ENCODE results near the gene TMC2. TPM values are rescaled to one million over a fixed set of nuclear protein-coding genes. Genes with fewer than 3 reads are reported as not detected.
A peak's percentile ranks its signal among the peaks of the same experiment; 100 is the strongest.

Gene TMC2
- total and polyA plus RNA-seq, 2 of the 8 experiments (the other 6 are each of a cell fraction or from before 2014, with no cell fraction given), result not detected

- 35% methylated on average over 20 of the region's 22 CpGs; no CpG with 5 or more reads in 1 of the 2 experiments for WGBS, 2 experiments (ENCODE audit: extremely low coverage in 1 of 2, insufficient coverage in 1 of 2, insufficient read length in 1 of 2, insufficient replicate concordance in 2 of 2, low coverage in 1 of 2, low lambda C conversion rate in 2 of 2, missing lambda C conversion rate in 1 of 2)
- DNase-seq (ENCODE audit: low read depth in 1 of 2, low spot score in 2 of 2) (no peak), FAIRE-seq (no peak)
- H3K9ac ChIP-seq (replicated peaks in 1 of 4; ENCODE audit: extremely low read depth in 1 of 4, low read depth in 3 of 4, low read length in 3 of 4), result peak overlapping the region in 1 of 4 experiments; percentile 24; a peak in 2 of 7 replicates
- H2BK12ac ChIP-seq (ENCODE audit: low read depth, low read length), result no peak overlapping the region
- no peak overlapping the region for H2BK20ac ChIP-seq (ENCODE audit: low read length)
- H2BK5ac ChIP-seq (ENCODE audit: low read depth, low read length), result no peak overlapping the region
- peaks cover 27 to 50% (median 46%) of the 10 kb centered on the region in 4 experiments for H3K27me3 ChIP-seq (replicated peaks in 1 of 4; ENCODE audit: control insufficient read depth in 3 of 4, extremely low read depth in 1 of 4, insufficient read depth in 3 of 4, low read length in 3 of 4)
- CTCF ChIA-PET (ENCODE audit: partially characterized antibody), result interaction anchor here (0.6 to 3.9 kb wide), 6 partner anchors 8 to 165 kb away, joined by 3 to 22 read pairs (median 3); no protein-coding TSS in a partner anchor
- H3K18ac ChIP-seq (ENCODE audit: extremely low read depth, low read length), result no peak overlapping the region
- no peak overlapping the region for H3K4ac ChIP-seq (replicated peaks; ENCODE audit: insufficient read length, low read depth, low read length)
- no peak overlapping the region for H2BK120ac ChIP-seq (replicated peaks; ENCODE audit: low read depth, low read length)
- H2AFZ ChIP-seq (ENCODE audit: low read length), result peak overlapping the region; percentile 100; the same call in 1 of the 2 replicates
- no peaks in the 10 kb centered on the region for H3K79me2 ChIP-seq (ENCODE audit: control insufficient read depth in 1 of 2, insufficient read depth in 2 of 2, low read length in 2 of 2)
- H4K8ac ChIP-seq (ENCODE audit: extremely low read depth, insufficient read depth, low read length), result no peak overlapping the region
- peaks cover 0 to 5% (median 2%) of the 10 kb centered on the region in 4 experiments; a peak in 3 of 7 replicates for H3K4me1 ChIP-seq (replicated peaks in 1 of 4; ENCODE audit: control insufficient read depth in 3 of 4, insufficient read depth in 4 of 4, low read length in 3 of 4)
- H3K36me3 ChIP-seq (ENCODE audit: control insufficient read depth in 2 of 4, insufficient read depth in 4 of 4, low read length in 3 of 4), result 0 out of 8 replicates have a peak, but pooled peaks cover 0 to 2% (median 0%) of the 10 kb centered on the region in 4 experiments
- POLR2A ChIA-PET (ENCODE audit: partially characterized antibody), result interaction anchor here (1.8 to 2.9 kb wide), 3 partner anchors 12 to 144 kb away, joined by 3 to 19 read pairs (median 10); partner anchors contain the start of genes NOP56 and SNRPB
- H3K9me3 ChIP-seq (ENCODE audit: insufficient read depth in 2 of 2, low read depth in 1 of 2, low read length in 1 of 2), result no peaks in the 10 kb centered on the region
- no peak overlapping the region for H3K14ac ChIP-seq (ENCODE audit: insufficient read length)
- H3K56ac ChIP-seq (replicated peaks; ENCODE audit: insufficient read length, low read depth, low read length), result no peak overlapping the region
- peaks cover 8% of the 10 kb centered on the region; the same call in 1 of the 2 replicates for H3K23me2 ChIP-seq (ENCODE audit: low read depth, low read length)
- peak overlapping the region; percentile 87 to 95 for H3K4me2 ChIP-seq (ENCODE audit: insufficient read depth in 1 of 2, low read depth in 2 of 2, low read length in 2 of 2)
- H2AK5ac ChIP-seq (ENCODE audit: low read depth, low read length), result no peak overlapping the region
- H3K27ac ChIP-seq (ENCODE audit: low read depth, low read length), result no peak overlapping the region
- no peaks in the 10 kb centered on the region for H3K79me1 ChIP-seq (ENCODE audit: low read depth, low read length)
- H3K4me3 ChIP-seq (ENCODE audit: extremely low read depth in 1 of 4, insufficient read depth in 2 of 4, low read depth in 3 of 4, low read length in 4 of 4), result peak overlapping the region; percentile 66 to 83 (median 80)
- H4K20me1 ChIP-seq (replicated peaks in 1 of 2; ENCODE audit: control insufficient read depth in 1 of 2, insufficient read depth in 2 of 2, low read length in 2 of 2), result peaks cover 0 to 4% of the 10 kb centered on the region in 2 experiments
- H3K23ac ChIP-seq (ENCODE audit: insufficient read length), result no peak overlapping the region
- no peak overlapping the region for H4K91ac ChIP-seq (replicated peaks; ENCODE audit: insufficient read length, low read length)
- no peak overlapping the region for H4K5ac ChIP-seq (ENCODE audit: insufficient read length, low read depth, low read length)
- H2BK15ac ChIP-seq (ENCODE audit: low read length), result no peak overlapping the region
- TF ChIP-seq TAF7 (optimal IDR thresholded peaks at IDR 0.05; ENCODE audit: borderline replicate concordance, low read depth, low read length) (no peak), KDM4A (IDR thresholded peaks at IDR 0.05; ENCODE audit: low read depth, low read length, severe bottlenecking) (no peak), RNF2 (IDR thresholded peaks at IDR 0.05; ENCODE audit: borderline replicate concordance, low read depth, low read length, missing control alignments, poor library complexity, severe bottlenecking) (peak; percentile 39)
Measured at GRCh38 chr20:2507875-2508630, 28.3 kb upstream of the TMC2 start.

All from H1 (cell line).